Measurements from ENCODE around the gene ASPSCR1.

DNA sequence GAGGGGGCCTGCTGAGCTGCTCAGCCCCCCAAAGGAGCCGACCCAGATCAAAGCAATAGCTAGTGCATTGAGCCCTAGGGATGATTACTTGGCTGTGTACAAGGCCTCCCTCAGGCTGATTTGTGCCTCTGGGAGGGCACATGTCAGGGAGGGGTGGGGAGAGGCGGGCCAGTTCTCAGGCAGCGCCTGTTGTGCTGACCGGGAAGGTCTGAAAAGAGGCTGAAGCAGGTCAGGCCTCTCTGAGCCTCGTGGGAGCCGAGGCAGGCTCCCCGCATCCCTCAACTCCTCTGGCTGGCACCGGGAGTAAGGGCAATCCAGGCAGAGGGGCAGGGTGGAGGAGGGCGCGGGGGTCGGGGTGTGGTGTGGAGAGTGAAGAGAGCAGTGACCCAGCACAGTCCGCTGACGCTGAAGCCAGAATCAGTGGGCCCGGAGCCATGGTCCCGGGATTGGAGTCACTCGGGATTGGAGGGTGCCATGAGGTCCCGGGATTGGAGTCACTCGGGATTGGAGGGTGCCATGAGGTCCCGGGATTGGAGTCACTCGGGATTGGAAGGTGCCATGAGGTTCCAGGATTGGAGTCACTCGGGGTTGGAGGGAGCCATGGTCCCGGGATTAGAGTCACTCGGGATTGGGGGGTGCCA is 57.1 kb downstream of the ASPSCR1 start:
- no peak for TF ChIP-seq POLR2A (IDR thresholded peaks at IDR 0.05; ENCODE audit: extremely low read depth, insufficient read length)
- TF ChIP-seq, protein P1, sequence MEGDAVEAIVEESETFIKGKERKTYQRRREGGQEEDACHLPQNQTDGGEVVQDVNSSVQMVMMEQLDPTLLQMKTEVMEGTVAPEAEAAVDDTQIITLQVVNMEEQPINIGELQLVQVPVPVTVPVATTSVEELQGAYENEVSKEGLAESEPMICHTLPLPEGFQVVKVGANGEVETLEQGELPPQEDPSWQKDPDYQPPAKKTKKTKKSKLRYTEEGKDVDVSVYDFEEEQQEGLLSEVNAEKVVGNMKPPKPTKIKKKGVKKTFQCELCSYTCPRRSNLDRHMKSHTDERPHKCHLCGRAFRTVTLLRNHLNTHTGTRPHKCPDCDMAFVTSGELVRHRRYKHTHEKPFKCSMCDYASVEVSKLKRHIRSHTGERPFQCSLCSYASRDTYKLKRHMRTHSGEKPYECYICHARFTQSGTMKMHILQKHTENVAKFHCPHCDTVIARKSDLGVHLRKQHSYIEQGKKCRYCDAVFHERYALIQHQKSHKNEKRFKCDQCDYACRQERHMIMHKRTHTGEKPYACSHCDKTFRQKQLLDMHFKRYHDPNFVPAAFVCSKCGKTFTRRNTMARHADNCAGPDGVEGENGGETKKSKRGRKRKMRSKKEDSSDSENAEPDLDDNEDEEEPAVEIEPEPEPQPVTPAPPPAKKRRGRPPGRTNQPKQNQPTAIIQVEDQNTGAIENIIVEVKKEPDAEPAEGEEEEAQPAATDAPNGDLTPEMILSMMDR (IDR thresholded peaks at IDR 0.05; ENCODE audit: low read depth, low read length), result no peak
- no peak for TF ChIP-seq MYC (IDR thresholded peaks at IDR 0.05; ENCODE audit: low read depth, low read length)
